CD4-positive, alpha-beta T cell treated with Interleukin-2 at 100 ng/mL for 4 hours (primary cell): ENCODE measurements around the gene EFNA1.
A peak's percentile ranks its signal among the peaks of the same experiment; 100 is the strongest.
"Not testable (repeated sequence)": the region's sequence is repeated elsewhere in the genome, so short reads cannot be mapped to it uniquely, and the experiment has no call there.

ENCODE experiments used
- DNase-seq: peaks from one replicate; pipeline ENCODE4 v3.0.0-alpha.2; 2020; ENCODE audit warnings: low spot score

Gene EFNA1

GRCh38 chr1:155145491-155145890 lies 17.8 kb downstream of the EFNA1 start:
- no peak for DNase-seq

- DNase-seq, result not testable (repeated sequence)
These were observed 28.4 kb downstream of the EFNA1 start for GRCh38 chr1:155155996-155156643.

GRCh38 chr1:155158991-155159390 lies 31.3 kb downstream of the EFNA1 start:
- DNase-seq, result no peak

GRCh38 chr1:155160128-155160527 lies 32.5 kb downstream of the EFNA1 start:
- DNase-seq, result no peak

GRCh38 chr1:155162631-155163030 lies 35.0 kb downstream of the EFNA1 start:
- DNase-seq, result not testable (repeated sequence)

GRCh38 chr1:155163785-155164184 lies 36.1 kb downstream of the EFNA1 start:
- not testable (repeated sequence) for DNase-seq

GRCh38 chr1:155164625-155165024 lies 36.9 kb downstream of the EFNA1 start:
- DNase-seq, result not testable (repeated sequence)

GRCh38 chr1:155166051-155166470 lies 38.4 kb downstream of the EFNA1 start:
- no peak for DNase-seq

GRCh38 chr1:155166471-155167165 lies 38.9 kb downstream of the EFNA1 start:
- no peak for DNase-seq

- peak; percentile 87 for DNase-seq
These were observed 39.8 kb downstream of the EFNA1 start for GRCh38 chr1:155167166-155168104.

GRCh38 chr1:155168105-155168445 lies 40.4 kb downstream of the EFNA1 start:
- DNase-seq, result not testable (repeated sequence)

GRCh38 chr1:155168456-155169210 lies 41.0 kb downstream of the EFNA1 start:
- no peak for DNase-seq

GRCh38 chr1:155169541-155169940 lies 41.9 kb downstream of the EFNA1 start:
- no peak for DNase-seq

- DNase-seq, result no peak
These were observed 42.6 kb downstream of the EFNA1 start for GRCh38 chr1:155170101-155170785.

GRCh38 chr1:155170806-155171205 lies 43.1 kb downstream of the EFNA1 start:
- no peak for DNase-seq

- DNase-seq, result no peak
These were observed 44.4 kb downstream of the EFNA1 start for GRCh38 chr1:155171836-155172731.

GRCh38 chr1:155172732-155173477 lies 45.2 kb downstream of the EFNA1 start, which contains the start of gene KRTCAP2:
Gene KRTCAP2 (minus strand): TSS chr1:155173304. CDS start chr1:155173224, 80 bp downstream.
- peak; percentile 96 for DNase-seq

GRCh38 chr1:155173478-155174323 lies 46.0 kb downstream of the EFNA1 start, which contains the start of gene TRIM46:
Gene TRIM46 (plus strand): TSS chr1:155173849. CDS start chr1:155173967, 118 bp downstream.
- peak; percentile 82 for DNase-seq
